Right atrium auricular region (tissue), 2 donors: ENCODE measurements around the gene DISC1. TPM values are rescaled to one million over a fixed set of nuclear protein-coding genes. Genes with fewer than 3 reads are reported as not detected.

Experiments used
- DNase-seq: peaks from one replicate; pipeline ENCODE4 v3.0.0-alpha.2; 2019; ENCODE audit warnings: low spot score
- H3K27ac ChIP-seq, 2 donors: fragments of 200-600 bp; sonication (generic); 1 replicate in 1 of 2; 2 replicates in 1 of 2; pipeline ENCODE4 v1.5.1; 2016 to 2019
- H3K27me3 ChIP-seq, 2 donors: fragments of 200-600 bp; sonication (generic); one replicate each; pipeline versions ENCODE4 v1.5.1 to v1.6.0; 2017 to 2019
- H3K36me3 ChIP-seq: fragments of 200-600 bp; sonication (generic); one replicate; pipeline ENCODE4 v1.5.1; 2016
- H3K4me1 ChIP-seq, 2 donors: fragments of 200-600 bp; sonication (generic); one replicate each; pipeline versions ENCODE4 v1.5.1 to v1.6.0; 2017 to 2019
- H3K4me3 ChIP-seq, 2 donors: fragments of 200-600 bp; sonication (generic); 1 replicate in 1 of 2; 2 replicates in 1 of 2; pipeline ENCODE4 v1.5.1; 2017 to 2019; ENCODE audit warnings: mild to moderate bottlenecking in 1 of 2, moderate library complexity in 1 of 2
- H3K9me3 ChIP-seq, 2 donors: fragments of 200-600 bp; sonication (generic); one replicate each; pipeline ENCODE4 v1.5.1; 2019
- CTCF ChIP-seq, 2 donors: fragments of 200-600 bp; sonication (generic); IDR thresholded peaks; one replicate each; pipeline ENCODE4 v1.5.1; 2019; ENCODE audit warnings: antibody characterized with exemption in 2 of 2
- total RNA-seq, 2 donors: library from RNA; depleted of rRNA; stranded (reverse); fragments of >200 nt; gene quantifications; one replicate each; pipeline ENCODE4 v1.1.0, GENCODE V29; 2016

Gene DISC1
- total RNA-seq, 2 donors from 2014 or later, result 1.8 to 5.3 TPM

DNA sequence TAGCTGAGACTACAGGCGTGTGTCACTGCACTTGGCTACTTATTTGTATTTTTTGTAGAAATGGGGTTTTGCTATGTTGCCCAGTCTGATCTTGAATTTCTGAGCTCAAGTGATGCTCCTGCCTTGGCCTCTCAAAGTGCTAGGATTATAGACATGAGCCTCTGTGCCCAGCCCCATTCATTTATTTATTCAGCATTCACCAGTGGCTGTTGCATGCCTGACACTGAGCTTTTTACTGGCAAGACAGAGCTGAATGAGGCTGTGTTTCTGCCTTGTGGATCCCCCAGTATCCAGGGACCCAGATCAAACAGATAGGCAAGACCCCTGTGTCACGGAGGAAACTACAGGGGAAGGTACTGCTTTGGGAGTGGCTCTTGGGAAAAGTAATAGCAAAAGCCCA, 109.4 kb downstream of the DISC1 start:
- no peak overlapping the region for H3K4me3 ChIP-seq
- H3K27ac ChIP-seq, result no peak overlapping the region
- no peaks in the 10 kb centered on the region for H3K36me3 ChIP-seq
- no peak for TF ChIP-seq CTCF (IDR thresholded peaks at IDR 0.05)
- no peaks in the 10 kb centered on the region for H3K27me3 ChIP-seq
- H3K9me3 ChIP-seq, result peaks cover 0 to 5% of the 10 kb centered on the region in 2 donors
- no peak for DNase-seq
- no peaks in the 10 kb centered on the region for H3K4me1 ChIP-seq

DNA sequence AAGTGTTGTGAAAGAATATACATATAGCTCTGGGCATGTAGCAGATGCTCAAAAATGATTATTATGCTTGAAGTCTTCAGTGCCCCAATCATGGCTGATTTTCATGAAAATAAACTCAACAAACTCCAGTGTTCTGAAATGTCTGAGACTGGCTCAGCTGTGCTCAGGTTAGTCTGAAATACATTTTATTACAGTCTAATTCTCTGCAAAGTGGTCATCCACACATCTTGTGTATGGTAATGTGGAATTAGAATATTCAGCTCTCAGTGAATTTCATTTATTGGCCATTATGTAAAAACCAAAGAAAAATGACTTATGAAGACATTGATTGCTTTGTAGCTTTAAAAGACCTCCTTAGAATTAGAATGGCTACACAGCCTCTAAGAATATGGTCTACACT, 109.9 kb downstream of the DISC1 start:
- H3K27ac ChIP-seq, result no peak overlapping the region
- DNase-seq, result no peak
- H3K36me3 ChIP-seq, result no peaks in the 10 kb centered on the region
- no peaks in the 10 kb centered on the region for H3K4me1 ChIP-seq
- no peak for TF ChIP-seq CTCF (IDR thresholded peaks at IDR 0.05)
- H3K4me3 ChIP-seq, result no peak overlapping the region
- H3K9me3 ChIP-seq, result peaks cover 0 to 5% of the 10 kb centered on the region in 2 donors
- no peaks in the 10 kb centered on the region for H3K27me3 ChIP-seq

GRCh38 chr1:231738554-231738953, 112.0 kb downstream of the DISC1 start:
- no peak for TF ChIP-seq CTCF (IDR thresholded peaks at IDR 0.05)
- no peak overlapping the region for H3K4me3 ChIP-seq
- no peaks in the 10 kb centered on the region for H3K27me3 ChIP-seq
- no peaks in the 10 kb centered on the region for H3K4me1 ChIP-seq
- peaks cover 0 to 5% of the 10 kb centered on the region in 2 donors for H3K9me3 ChIP-seq
- no peaks in the 10 kb centered on the region for H3K36me3 ChIP-seq
- DNase-seq, result no peak
- H3K27ac ChIP-seq, result no peak overlapping the region

GRCh38 chr1:231743966-231744365, 117.4 kb downstream of the DISC1 start:
- Histone ChIP-seq H3K4me3 (no peak overlapping the region), H3K9me3 (no peaks in the 10 kb centered on the region), H3K27me3 (no peaks in the 10 kb centered on the region), H3K36me3 (no peaks in the 10 kb centered on the region), H3K27ac (no peak overlapping the region), H3K4me1 (peaks cover 0 to 4% of the 10 kb centered on the region in 2 donors)
- no peak for TF ChIP-seq CTCF (IDR thresholded peaks at IDR 0.05)
- DNase-seq, result no peak

DNA sequence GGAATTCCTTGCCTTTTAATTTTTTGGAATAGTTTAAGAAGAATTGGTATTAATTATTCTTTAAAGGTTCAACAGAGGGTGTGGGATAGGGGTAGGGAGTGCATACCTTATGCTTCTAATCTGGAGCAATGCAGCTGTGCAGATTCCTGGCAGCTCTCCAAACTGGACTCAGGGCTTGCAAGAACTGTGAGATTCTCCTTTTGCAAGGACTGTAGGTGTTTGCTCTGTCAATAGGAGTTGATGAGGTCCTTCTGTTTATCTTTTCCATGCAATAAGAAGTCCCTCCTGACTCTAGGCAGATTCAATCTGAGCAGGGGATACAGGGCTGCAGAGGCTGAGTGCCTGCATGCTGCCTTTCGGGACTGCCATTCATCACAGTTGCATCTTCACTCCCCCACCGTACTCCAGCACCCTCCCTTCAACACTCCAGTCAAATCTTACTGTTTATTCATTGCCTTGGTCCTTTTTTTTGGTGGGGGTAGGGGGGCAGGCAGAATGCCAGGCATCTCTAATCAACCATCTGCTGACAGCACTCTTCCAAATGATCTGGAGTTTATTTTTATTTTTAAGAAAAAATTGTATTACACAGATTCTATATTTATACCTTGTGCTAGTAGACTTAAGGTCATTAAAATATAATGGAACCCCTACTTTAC, 122.3 kb downstream of the DISC1 start:
- no peaks in the 10 kb centered on the region for H3K36me3 ChIP-seq
- H3K27me3 ChIP-seq, result no peaks in the 10 kb centered on the region
- H3K4me1 ChIP-seq, result peaks cover 0 to 5% of the 10 kb centered on the region in 2 donors
- TF ChIP-seq CTCF (IDR thresholded peaks at IDR 0.05), result no peak
- no peak overlapping the region for H3K4me3 ChIP-seq
- DNase-seq, result no peak
- no peak overlapping the region for H3K27ac ChIP-seq
- peaks cover 0 to 8% of the 10 kb centered on the region in 2 donors for H3K9me3 ChIP-seq

DNA sequence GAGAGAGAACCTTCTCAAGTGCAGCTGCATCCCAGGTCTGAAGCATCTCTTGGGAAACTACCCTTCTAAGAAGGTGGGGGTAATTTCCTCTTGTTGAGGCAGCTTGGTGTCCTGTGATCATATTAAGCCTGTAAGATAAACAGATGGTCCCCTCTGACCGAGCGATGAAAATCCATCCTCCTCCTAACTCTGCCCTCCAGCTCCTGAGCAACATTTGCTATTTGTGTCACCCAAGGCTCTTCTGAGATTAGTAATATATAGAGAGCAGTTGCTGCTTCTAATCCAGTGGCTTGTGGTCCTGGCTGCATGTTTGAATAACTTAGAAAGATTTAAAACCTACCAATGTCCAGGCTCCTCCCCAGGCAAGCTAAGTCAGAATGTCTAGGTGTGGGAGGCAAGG, 123.7 kb downstream of the DISC1 start:
- no peak for DNase-seq

More for the DNA sequence above, 123.7 kb downstream of the DISC1 start:
- Histone ChIP-seq H3K4me1 (peaks cover 0 to 5% of the 10 kb centered on the region in 2 donors), H3K9me3 (peaks cover 0 to 13% of the 10 kb centered on the region in 2 donors), H3K4me3 (no peak overlapping the region), H3K27me3 (no peaks in the 10 kb centered on the region), H3K27ac (no peak overlapping the region), H3K36me3 (no peaks in the 10 kb centered on the region)
- no peak for TF ChIP-seq CTCF (IDR thresholded peaks at IDR 0.05)
